Activated naive CD8-positive, alpha-beta T cell treated with anti-CD3 and anti-CD28 coated beads, Interleukin-2, amount 50 U/mL, for 16 hours (primary cell): ENCODE measurements around the gene ATG14.
A peak's percentile ranks its signal among the peaks of the same experiment; 100 is the strongest.
"Not testable (repeated sequence)": the region's sequence is repeated elsewhere in the genome, so short reads cannot be mapped to it uniquely, and the experiment has no call there.

Experiments used
- DNase-seq: peaks from one replicate; pipeline ENCODE4 v3.0.0-alpha.2; 2020; ENCODE audit warnings: low read depth, low spot score

Gene ATG14, protein sequence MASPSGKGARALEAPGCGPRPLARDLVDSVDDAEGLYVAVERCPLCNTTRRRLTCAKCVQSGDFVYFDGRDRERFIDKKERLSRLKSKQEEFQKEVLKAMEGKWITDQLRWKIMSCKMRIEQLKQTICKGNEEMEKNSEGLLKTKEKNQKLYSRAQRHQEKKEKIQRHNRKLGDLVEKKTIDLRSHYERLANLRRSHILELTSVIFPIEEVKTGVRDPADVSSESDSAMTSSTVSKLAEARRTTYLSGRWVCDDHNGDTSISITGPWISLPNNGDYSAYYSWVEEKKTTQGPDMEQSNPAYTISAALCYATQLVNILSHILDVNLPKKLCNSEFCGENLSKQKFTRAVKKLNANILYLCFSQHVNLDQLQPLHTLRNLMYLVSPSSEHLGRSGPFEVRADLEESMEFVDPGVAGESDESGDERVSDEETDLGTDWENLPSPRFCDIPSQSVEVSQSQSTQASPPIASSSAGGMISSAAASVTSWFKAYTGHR

DNA sequence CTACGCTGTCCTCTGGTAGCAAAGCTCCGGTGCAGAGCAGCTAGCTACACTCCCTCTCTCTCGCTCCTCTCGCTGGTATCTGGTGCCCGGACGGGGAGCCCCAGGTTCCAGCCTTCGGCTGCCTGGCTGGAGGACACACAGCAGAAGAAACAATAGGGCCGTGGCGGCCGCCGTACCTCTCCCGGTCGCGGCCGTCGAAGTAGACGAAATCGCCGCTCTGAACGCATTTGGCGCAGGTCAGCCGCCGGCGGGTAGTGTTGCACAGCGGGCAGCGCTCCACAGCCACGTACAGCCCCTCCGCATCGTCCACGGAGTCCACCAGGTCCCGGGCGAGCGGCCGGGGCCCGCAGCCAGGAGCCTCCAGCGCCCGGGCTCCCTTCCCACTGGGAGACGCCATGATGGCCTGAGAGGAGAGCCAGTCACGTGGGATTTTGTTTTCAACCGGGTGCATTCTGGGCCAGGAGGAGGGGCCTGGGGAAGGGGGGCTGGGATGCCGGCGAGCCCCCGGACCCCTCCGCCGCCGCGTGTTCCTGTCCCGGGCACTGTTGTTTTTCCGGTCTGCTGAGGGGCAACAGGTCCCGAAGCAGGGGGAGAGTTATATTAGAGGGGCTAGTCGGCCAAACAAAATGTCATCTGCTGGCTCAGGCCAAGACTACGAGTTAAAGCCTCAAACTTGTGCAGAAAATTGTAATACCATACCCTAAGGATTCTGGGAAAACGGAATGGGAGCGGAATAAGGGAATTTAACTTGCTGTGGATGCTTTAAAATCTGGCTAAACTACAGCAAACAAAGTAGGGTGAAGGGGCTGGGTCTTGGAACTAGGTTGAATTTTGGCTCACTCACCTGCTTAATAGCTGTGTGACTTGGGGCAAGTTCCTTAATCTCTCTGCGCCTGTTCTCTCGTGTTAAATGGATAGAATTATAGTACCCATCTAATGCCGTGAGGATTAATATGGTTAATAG is at the start of gene ATG14:
Gene ATG14 (minus strand): TSS at position 405 of the 964 bp plus-strand sequence. CDS start 8 bp downstream, at position 397.
- peak; percentile 59 for DNase-seq

DNA sequence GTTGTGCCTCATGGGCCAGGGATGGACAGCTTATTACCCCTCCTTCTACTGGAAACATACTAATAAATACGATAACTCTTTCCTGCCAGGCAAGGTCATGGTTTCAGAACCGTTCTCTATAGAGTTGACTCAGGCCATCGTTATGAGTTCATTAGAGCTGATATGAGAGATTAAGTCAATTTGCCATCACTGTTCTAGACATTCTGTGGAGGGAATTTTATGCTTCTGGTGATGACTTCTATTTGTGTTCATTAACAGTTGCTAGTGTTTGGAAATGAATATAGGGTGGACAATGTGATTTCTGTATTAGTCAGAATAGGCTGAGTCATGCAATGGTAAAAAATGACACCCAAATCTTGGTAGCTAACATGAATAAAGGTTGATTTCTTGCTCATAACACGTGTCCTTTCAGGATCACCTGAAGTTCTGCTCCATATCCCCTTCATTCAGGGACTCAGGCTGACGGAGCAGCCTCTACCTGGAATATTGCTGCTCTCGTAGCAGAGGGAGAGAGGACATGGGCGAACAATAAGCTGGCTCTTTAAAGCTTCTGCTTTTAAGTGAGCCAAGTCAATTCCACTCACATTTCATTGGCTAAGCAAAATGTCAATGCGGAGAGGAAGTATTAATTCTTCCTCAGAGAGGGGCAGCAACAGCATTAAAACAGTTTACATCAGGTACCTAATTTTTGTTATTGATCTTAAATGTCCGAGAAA is 47.3 kb upstream of the ATG14 start:
- DNase-seq: no peak

DNA sequence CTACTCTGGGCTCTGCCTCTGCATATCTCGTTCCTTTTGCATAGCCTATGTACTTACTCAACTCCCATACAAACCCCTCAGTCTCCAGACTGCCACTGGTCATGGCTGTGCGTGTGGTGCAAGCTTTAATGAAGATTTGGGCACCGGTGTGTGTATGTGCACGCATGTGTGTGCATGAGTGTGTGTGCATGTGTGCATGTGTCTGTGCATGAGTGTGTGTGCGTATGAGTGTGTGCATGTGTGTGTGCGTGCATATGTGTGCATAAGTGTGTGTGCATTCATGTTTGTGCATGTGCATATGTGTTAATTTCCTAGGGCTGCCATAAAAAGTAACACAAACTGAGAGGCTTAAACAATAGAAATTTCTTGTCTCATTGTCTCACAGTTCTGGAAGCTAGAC is 45.9 kb upstream of the ATG14 start:
- DNase-seq: no peak

DNA sequence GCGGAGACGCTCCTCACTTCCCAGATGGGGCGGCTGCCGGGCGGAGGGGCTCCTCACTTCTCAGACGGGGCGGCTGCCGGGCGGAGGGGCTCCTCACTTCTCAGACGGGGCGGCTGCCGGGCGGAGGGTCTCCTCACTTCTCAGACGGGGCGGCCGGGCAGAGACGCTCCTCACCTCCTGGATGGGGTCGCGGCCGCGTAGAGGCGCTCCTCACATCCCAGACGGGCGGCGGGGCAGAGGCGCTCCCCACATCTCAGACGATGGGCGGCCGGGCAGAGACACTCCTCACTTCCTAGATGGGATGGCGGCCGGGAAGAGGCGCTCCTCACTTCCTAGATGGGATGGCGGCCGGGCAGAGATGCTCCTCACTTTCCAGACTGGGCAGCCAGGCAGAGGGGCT is 44.8 kb upstream of the ATG14 start:
- DNase-seq: not testable (repeated sequence)

DNA sequence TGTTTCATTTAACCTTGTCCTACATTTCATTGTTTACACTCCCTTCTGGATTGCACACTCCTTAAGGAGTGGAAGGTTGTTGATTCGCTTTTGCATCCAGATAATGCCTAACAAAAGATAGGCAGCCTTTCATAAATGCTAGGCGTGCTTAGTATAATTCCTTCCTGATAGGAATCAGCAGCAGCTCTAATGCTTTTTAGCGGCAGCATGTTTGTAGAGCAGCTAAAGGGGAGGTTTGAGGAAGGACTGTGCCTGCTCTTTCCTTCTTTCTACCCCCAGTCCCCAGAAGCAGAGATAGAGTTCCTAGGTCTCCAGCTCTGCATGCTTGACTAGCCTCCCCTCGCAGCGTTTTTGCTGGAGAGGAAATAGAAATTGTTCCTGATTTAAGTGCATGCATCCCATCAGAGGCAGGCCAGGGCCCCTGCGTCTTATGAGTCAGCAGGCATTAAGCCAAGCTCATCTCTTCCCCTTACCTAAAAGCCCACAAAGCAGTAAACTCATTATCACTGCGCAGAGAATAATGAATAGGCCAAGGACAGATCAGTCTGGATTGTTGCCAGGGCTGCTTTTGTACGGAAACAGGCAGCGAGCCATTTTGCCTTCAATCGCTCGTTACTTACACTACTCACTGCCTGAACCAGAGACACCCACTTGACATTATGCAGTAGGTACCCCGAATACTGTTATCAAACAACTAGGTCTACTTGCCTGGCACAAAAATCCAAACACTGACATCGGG is 42.8 kb upstream of the ATG14 start:
- DNase-seq: no peak

DNA sequence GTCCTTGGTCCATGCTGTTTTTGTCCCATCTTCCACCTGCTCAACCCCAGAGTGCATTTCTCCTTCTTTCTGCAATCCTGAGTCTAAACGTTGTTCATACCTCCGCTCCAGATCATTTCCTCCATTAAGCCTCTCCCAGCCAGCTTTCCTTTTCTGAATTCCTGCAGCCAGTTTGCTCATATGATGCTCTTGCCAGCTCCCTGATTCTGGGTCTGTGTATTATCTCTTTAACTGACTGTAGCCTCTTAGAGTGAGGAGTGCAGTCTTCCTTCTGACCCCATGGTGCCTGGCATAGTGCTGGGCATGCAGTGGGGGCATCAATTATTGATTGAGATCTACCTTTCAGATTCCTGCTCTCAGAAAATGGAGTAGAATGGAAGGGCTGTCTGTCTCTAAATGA is 40.3 kb upstream of the ATG14 start:
- DNase-seq: no peak

DNA sequence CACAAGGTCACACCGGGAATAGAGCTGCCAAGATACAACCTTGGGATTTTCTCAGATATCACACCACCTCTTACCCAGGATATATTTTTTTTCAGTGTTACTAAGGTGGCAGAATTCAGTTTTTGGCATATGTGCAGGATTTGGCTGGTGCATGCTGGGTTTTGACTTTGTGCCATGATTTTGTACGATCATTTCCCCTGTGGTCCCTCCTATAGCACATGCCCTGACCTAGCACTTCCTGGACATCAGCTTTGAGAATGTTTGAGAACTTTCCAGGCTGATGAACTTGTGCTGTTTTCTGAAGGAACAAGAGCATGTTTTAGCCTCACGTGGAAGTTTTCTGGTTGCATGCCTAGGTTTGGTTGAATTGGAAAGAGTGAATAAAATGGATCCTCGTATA is 39.8 kb upstream of the ATG14 start:
- no peak for DNase-seq

DNA sequence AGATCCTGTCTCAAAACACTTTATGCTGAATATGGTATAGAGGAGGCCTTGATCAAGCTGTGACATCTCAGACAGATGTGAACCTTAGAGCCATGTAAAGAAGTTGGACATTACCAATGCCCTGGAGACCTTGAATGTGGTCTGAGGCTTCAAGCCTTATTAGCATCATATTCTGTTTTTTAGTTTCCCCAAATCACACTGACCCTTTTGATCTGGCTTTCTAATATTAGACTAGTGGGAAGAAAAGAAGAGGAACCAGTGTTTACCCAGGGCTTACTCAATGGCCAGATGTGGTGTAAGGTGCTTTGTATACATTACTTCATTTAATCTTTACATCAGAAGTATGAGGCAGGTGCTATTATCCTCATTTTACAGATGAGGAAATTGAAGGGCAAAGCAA is 39.4 kb upstream of the ATG14 start:
- no peak for DNase-seq

DNA sequence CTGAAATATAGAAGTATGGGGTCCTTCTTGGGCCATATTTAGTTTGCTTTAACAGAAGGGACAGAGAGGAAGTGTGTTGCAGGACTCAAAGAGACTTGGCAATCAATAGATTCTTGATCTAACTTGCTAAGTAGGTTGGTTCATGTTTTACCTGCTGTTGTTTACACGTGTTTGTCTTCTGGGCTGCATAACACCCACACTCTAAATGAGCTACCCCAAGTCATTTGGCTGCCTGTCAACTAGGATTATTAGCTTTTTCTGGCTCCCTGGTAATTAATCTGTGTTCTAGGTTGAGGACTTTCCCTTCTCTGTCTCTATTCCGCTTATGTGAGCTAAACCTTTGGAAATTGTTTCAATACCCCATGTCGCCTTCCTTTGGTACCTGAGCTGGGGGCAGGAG is 38.9 kb upstream of the ATG14 start:
- no peak for DNase-seq

DNA sequence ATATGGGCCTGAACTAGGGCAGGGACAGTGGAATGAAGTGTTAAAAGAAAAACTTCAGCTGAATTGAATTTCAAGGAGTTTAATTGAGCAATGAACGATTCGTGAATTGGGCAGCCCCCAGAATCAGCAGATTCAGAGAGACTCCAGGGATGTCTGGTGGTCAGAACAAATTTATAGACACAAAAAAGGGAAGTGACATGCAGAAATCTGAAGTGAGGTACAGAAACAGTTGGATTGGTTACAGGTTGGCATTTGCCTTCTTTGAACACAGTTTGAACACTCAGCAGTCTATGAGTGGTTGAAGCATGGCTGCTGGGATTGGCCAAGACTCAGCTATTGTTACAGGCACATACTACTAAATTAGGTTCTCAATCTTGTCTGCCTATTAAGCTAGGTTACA is 38.5 kb upstream of the ATG14 start:
- DNase-seq: no peak

DNA sequence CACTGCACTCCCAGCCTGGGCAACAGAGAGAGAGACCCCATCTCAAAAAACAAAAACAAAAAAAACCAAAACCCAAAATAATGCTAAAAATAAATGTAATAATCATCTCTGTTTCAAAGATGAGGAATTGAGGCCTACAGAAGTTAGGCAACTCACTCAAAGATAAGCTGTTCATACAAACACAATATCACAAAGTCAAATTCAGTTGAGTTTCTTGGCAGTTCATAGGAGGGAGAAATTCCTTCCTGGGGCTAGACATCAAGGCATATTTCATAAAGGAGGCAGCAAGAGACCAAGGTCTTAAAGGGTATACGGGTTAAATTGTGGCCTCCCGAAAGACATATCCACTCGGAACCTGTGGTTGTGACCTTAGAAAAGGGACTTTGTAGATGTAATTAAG is 37.5 kb upstream of the ATG14 start:
- DNase-seq: no peak

DNA sequence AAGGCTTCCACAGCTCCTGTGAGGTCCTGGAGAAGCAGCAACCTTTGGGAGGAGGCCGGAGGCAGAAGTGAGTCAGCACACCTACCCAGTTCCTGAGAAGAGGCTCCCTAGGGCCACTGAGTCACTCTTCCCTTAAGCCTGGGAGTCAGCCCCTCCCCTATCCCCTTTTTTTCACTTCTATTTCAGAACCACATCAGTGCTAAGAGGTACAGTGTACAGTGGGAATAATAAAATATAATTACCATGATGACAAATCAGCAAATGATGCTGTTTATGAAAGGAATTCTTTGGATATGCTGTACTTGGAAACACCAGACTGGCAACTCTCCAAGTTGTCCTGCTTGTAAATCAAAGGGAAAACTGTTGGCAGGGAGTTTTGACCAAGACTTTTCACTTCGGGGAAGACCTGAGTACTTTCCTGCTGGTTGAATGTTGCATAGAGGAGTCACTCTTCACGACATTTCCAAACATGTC is 36.5 kb upstream of the ATG14 start:
- no peak for DNase-seq

DNA sequence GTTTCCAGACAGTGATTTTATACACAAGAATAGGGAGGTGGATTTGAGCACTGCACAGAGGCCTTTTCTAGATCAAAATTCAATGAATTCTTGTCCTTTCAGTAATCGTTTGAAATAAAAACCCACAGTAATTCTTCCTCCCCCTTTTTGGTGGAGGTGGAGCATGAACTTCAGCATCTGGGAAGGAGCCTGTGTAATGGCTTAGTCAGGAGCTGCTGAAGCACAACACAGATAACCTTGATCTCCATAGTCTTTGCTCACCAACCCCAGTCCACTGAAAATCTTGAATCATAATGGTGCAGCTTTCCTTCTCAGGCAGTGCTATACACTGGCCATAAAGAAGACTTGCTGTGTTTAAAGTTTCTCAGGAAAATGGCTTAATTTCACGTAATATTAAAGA is 35.2 kb upstream of the ATG14 start:
- no peak for DNase-seq

DNA sequence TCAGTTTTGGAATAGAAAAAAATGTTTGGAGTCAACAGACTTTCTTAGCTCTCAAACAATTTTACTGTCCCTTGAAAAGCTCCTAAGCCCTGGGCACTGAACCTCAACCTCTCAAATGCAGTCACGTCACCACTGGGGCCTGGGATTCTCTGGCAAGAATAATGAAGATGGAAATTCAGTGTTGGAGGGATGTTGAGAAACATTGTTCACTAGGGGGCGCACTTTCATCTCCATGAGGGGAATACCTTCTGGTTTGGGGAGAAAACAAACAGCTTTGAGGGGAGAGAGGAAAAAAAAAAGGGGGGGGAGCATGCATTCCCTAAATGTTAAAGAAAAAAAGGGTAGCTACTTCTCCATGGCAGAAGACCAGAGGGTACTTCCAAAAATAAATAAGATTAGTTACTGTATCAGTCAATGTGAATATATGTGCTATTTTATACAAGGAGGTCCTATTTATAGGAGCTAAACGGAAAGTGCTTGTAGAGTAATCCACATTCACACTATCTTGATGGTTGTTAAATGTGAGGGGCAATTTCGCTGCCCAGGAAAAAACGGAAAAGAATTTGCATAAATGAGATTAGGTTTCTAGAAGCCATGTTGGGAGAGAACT is 34.6 kb upstream of the ATG14 start:
- peak; percentile 31 for DNase-seq

DNA sequence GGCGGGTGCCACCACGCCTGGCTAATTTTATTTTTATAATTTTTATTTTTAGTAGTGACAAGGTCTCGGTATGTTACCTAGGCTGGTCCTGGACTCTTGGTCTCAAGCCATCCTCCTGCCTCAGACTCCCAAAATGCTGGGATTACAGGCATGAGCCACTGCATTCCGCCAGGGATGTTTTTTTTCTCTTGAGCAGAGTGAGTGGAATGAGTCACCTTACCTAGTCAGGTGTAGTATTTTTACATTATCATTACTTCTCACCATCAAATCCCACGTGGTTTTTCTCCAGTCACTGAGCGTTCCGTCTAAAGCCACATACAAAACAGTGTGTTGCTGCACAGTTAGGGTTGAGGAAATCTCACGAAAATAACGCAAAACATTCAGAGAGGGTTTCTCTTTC is 29.7 kb upstream of the ATG14 start:
- DNase-seq: no peak

DNA sequence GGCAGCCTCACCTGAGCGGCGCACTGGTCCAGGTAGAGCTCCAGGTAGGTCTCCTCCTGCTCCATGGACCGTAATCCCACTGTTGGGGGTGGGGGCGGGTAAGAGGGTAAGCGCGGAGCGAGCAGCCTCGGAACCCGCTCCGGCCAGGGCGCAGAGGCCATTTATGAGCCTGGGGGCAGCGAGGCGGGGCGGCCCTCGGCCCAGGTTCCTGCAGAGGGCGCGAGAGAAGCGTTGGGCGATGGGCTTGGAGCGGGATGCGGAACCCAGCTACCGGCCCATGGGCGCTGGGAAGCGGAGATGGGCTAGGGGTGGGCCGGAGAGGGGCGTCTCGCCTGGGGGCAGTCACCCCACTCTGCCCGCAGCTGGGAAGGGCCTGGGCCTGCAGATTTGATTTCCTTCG is 28.8 kb upstream of the ATG14 start, which contains the start of gene TBPL2:
Gene TBPL2 (minus strand): TSS at position 232 of the 400 bp plus-strand sequence. CDS start 167 bp downstream, at position 65.
- DNase-seq: no peak

DNA sequence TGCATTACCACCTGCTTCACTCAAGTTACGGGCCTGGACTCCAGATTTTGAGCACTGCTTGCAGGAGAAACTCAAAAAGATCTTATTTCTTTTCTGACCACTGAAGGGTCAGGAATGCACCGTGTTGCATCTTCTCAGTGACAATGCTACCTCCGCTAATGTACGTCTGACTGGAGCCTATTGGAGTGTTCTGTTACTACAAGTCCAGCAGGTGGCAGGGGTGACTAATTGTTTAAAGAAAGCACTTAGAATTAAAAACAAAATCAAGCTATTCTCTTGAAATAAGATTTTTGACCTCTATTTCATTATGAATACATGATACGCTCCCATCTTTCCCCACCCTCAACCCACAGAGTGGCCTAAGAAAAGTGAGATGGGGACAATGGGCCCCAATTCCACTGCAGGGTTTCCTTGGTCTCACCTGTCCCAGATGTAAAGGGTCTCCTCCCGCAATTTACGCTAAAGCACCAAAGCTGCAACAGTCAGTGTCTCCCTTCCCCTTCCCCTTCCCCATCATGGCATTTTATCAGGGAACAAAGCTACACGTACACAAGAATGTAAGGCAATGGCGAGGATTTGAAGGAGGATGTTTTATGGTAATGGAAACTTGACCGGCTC is 26.5 kb upstream of the ATG14 start:
- no peak for DNase-seq

DNA sequence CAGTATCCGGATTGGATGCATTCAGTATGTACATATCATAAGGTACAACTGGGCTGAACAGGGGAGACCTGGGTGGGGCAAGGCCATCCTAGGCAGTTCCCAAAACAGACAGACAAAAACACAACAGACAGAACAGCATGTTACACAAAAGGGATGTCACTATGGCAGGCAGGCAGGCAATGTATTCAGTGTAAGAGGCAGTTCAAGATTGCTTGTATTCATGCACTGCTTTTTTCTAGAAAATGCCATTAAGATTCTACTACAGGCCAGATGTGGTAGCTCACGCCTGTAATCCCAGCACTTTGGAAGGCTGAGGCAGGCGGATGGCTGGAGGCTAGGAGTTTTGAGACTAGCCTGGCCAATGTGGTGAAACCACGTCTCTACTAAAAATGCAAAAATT is 25.3 kb upstream of the ATG14 start:
- DNase-seq: no peak

DNA sequence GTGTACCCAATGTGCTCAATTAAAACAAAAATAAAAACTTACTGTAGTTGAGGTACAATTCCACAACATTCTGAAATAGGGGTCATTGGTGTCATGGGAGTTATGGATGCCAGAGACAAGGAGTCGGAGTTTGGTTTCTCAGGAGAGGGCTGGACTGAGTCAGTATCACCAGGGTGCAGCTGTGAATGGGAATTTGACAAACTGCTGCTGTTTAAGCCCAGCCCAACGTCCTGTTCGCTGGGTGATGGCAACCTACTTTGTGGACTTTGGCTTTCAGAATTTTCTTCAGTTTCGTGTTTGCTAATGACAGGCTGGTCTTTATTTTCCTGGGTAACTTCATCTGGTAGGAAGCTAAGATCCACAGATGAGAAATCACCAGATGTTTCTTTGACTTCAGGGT is 24.9 kb upstream of the ATG14 start:
- no peak for DNase-seq

DNA sequence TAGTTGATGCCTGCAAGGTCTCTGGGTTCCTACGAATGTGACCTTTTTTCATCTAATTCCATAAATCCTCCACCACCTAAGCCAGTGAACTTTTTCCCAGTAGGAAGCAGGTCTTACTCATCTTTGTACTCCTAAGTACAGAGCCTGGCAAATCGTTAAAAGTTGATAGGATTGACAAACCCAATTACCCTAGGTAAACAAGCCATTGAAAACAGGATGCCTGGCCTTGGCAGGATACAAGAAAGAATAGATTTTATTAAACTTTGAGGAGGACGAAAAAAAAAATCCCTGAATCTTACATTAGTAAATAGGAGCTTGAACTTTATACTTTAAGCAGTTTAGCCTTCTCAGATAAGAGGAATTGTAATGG is 23.2 kb upstream of the ATG14 start:
- DNase-seq: no peak
